SK-N-MC (cell line): ENCODE data around the gene TPR.

Experiments used
- EZH2 ChIP-seq: fragments of 200-600 bp; sonication (generic); IDR thresholded peaks from one replicate; pipeline ENCODE4 v1.6.1; 2017; ENCODE audit warnings: antibody characterized with exemption
- FOXP2 ChIP-seq: optimal IDR thresholded peaks from 2 replicates; pipeline ENCODE3; 2011; ENCODE audit warnings: mild to moderate bottlenecking, moderate library complexity; ENCODE audit not compliant: insufficient read depth; ENCODE audit errors: extremely low read length, control extremely low read depth
- POLR2AphosphoS5 ChIP-seq: IDR thresholded peaks from 2 replicates; pipeline ENCODE4 v1.6.1; 2012; ENCODE audit warnings: mild to moderate bottlenecking, low read depth, low read length, borderline replicate concordance

- TF ChIP-seq EZH2 (no peak), POLR2AphosphoS5 (no peak), FOXP2 (no peak)
Observed at GRCh38 chr1:186374303-186375151, 526 bp downstream of the TPR start.
